ENCODE measurements around the gene IQGAP2. TPM values are rescaled to one million over a fixed set of nuclear protein-coding genes. Genes with fewer than 3 reads are reported as not detected.

The IQGAP2 gene
- total RNA-seq, 1 donor from 2014 or later, result 14.2 TPM

GRCh38 chr5:76490960-76491359 lies 87.9 kb downstream of the IQGAP2 start:
- H3K9me3 Mint-ChIP-seq, result no peaks in the 10 kb centered on the region
- H3K27me3 Mint-ChIP-seq (ENCODE audit: low read depth), result no peaks in the 10 kb centered on the region
- no peak for TF ChIP-seq CTCF (conservative IDR thresholded peaks at IDR 0.05)
- H3K27ac Mint-ChIP-seq (ENCODE audit: unreplicated experiment), result no peak overlapping the region
- DNase-seq (ENCODE audit: low read depth, low spot score), result no peak
- H3K4me3 Mint-ChIP-seq, result no peak overlapping the region
- H3K36me3 Mint-ChIP-seq (ENCODE audit: low read depth), result no peaks in the 10 kb centered on the region
- peaks cover 37% of the 10 kb centered on the region for H3K4me1 Mint-ChIP-seq

GRCh38 chr5:76492819-76493189 lies 89.7 kb downstream of the IQGAP2 start:
- Mint-ChIP-seq H3K27me3 (ENCODE audit: low read depth) (no peaks in the 10 kb centered on the region), H3K4me3 (no peak overlapping the region), H3K9me3 (no peaks in the 10 kb centered on the region), H3K36me3 (ENCODE audit: low read depth) (no peaks in the 10 kb centered on the region), H3K4me1 (peaks cover 37% of the 10 kb centered on the region), H3K27ac (ENCODE audit: unreplicated experiment) (peak overlapping the region; percentile 54)
- no peak for DNase-seq (ENCODE audit: low read depth, low spot score)
- no peak for TF ChIP-seq CTCF (conservative IDR thresholded peaks at IDR 0.05)

- Mint-ChIP-seq H3K36me3 (ENCODE audit: low read depth) (no peaks in the 10 kb centered on the region), H3K4me1 (peaks cover 37% of the 10 kb centered on the region), H3K4me3 (no peak overlapping the region), H3K9me3 (no peaks in the 10 kb centered on the region), H3K27me3 (ENCODE audit: low read depth) (no peaks in the 10 kb centered on the region), H3K27ac (ENCODE audit: unreplicated experiment) (peak overlapping the region; percentile 8)
- DNase-seq (ENCODE audit: low read depth, low spot score), result no peak
- TF ChIP-seq CTCF (conservative IDR thresholded peaks at IDR 0.05), result no peak
These were observed 90.2 kb downstream of the IQGAP2 start for GRCh38 chr5:76493190-76493837.

- no peak overlapping the region for H3K4me3 Mint-ChIP-seq
These were observed 91.1 kb downstream of the IQGAP2 start for GRCh38 chr5:76494201-76494600.

GRCh38 chr5:76495870-76496269 lies 92.8 kb downstream of the IQGAP2 start:
- H3K27me3 Mint-ChIP-seq (ENCODE audit: low read depth), result no peaks in the 10 kb centered on the region
- no peak overlapping the region for H3K4me3 Mint-ChIP-seq
- H3K9me3 Mint-ChIP-seq, result no peaks in the 10 kb centered on the region
- TF ChIP-seq CTCF (conservative IDR thresholded peaks at IDR 0.05), result no peak
- H3K27ac Mint-ChIP-seq (ENCODE audit: unreplicated experiment), result no peak overlapping the region
- DNase-seq (ENCODE audit: low read depth, low spot score), result no peak
- no peaks in the 10 kb centered on the region for H3K36me3 Mint-ChIP-seq (ENCODE audit: low read depth)
- peaks cover 21% of the 10 kb centered on the region for H3K4me1 Mint-ChIP-seq

More at GRCh38 chr5:76494201-76494600, 91.1 kb downstream of the IQGAP2 start:
- Mint-ChIP-seq H3K27me3 (ENCODE audit: low read depth) (no peaks in the 10 kb centered on the region), H3K27ac (ENCODE audit: unreplicated experiment) (peak overlapping the region; percentile 10), H3K36me3 (ENCODE audit: low read depth) (no peaks in the 10 kb centered on the region), H3K4me1 (peaks cover 33% of the 10 kb centered on the region), H3K9me3 (no peaks in the 10 kb centered on the region)
- DNase-seq (ENCODE audit: low read depth, low spot score), result no peak
- no peak for TF ChIP-seq CTCF (conservative IDR thresholded peaks at IDR 0.05)

Data from neural crest cell (in vitro differentiated cells).